HEK293 (cell line): ENCODE data around the gene SLC32A1.

Source experiments
- CTCF ChIP-seq: fragments of 450-650 bp; formaldehyde crosslinking; IDR thresholded peaks from 2 replicates; pipeline ENCODE4 v1.5.1; 2016; ENCODE audit warnings: missing biosample characterization, missing genetic modification characterization
- ZNF776 ChIP-seq: fragments of 450-650 bp; formaldehyde crosslinking; IDR thresholded peaks from 2 replicates; pipeline ENCODE4 v1.5.0; 2017; ENCODE audit warnings: missing biosample characterization, missing genetic modification characterization, borderline replicate concordance

GRCh38 chr20:38766071-38766470 is 41.8 kb downstream of the SLC32A1 start:
- no peak for TF ChIP-seq CTCF (tag by site-specific recombination)
- no peak for TF ChIP-seq ZNF776 (tag by site-specific recombination)
